SK-N-DZ (cell line): ENCODE results near the gene TMEM237.

Experiments used
- small RNA-seq, 2 experiments: library from RNA; depleted of rRNA; stranded (forward); fragments of <200 nt; gene quantifications; one replicate each; pipeline ENCODE3, GENCODE V24; 2014

TMEM237 gene

Small RNA genes within 50 kb of the gene (small RNA-seq; reads per million reads assigned to genes)
- 0 reads per million in 2 experiments for gene RNU6-651P
